KG1 (cell line): ENCODE data around the gene C3.
"Not testable (repeated sequence)": the region's sequence is repeated elsewhere in the genome, so short reads cannot be mapped to it uniquely, and the experiment has no call there.

Source experiments
- DNase-seq: peaks from one replicate; lab custom pipeline; 2025; lab: John Stamatoyannopoulos, UW

The C3 gene

GRCh38 chr19:6690160-6690885 lies 30.1 kb downstream of the C3 start:
- DNase-seq = no peak

GRCh38 chr19:6687114-6687513 lies 33.3 kb downstream of the C3 start:
- DNase-seq = no peak

DNA sequence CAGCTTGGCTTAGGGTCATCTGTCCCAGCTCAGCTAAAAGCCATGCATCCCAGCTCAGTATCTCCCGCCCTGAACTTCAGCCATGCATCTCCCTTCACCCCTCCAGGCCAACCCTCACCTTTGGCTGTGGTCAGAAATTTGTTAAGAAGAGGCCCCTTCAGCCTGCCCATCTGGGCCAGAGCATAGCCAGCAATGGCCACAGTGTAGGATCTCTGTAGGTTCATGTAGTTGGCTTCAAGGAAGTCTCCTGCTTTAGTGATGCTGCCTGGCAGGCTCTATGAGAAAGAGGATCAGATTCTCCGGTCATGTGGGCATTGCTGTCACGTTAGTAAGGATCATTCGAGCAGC lies 33.8 kb downstream of the C3 start:
- DNase-seq = no peak

DNA sequence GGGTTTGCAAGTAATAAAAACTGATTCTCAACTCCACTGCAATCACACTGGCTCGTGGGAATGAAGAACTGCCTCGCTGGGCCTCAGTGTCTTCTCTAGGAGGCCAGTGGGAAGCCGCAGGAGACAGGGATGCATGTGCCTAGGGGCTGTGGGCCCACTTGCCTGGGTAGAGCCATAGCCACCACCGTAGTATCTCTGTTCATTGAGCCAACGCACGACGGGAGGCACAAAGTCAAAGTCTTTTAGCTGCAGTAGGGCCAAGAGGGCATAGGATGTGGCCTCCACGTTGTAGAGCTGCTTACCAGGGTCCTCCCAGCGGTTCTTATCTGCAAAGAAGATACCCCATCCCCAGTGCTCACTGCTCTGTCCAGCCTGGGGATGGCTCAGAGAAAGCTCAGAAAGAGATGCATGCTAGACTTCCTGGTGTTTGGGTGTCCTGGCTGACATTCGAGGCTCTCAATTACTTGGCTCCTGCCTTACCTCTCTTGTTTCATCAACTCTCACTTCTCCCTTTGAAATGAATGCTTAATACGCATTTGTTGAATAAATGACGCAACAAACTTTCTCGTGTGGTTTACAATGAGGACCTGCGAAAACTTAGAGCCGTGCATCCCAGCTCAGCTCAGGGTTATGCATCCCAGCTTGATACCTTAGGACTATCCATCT lies 34.4 kb downstream of the C3 start:
- DNase-seq = no peak

DNA sequence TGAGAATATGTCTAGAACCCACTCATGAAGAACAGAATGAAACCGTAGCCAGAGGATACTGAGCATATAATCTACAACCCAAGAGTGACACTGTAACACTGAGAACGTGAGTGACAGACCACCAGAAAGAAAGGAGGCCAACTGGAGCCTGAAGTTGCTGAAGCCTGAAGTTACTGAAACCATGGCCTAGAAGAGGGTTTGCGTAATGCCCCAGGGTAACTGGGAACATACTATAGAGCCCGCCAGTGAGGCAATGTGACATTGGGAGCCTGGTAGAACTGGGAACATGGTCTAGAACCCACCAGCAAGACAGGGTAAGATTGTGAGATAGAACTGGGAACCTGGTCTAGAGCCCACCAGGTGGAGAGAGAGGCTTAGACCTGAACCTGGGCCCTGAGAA lies 35.0 kb downstream of the C3 start:
- no peak for DNase-seq

DNA sequence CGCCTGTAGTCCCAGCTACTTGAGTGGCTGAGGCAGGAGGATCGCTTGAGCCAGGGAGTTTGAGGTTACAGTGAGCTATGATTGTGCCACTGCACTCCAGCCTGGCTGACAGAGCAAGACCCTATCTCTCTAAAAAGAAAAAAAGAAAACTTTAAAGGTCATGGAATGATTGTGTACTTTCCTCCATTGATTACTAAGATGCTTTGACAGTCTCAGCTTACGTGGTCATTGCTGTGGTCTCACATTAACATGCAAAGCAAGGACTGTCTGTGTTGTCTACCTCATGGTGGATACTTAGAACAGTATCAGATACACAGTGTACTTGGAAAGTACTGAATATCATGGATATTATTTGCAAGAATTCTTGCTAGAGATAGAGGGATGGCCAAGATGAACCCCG lies 36.5 kb downstream of the C3 start:
- no peak for DNase-seq

DNA sequence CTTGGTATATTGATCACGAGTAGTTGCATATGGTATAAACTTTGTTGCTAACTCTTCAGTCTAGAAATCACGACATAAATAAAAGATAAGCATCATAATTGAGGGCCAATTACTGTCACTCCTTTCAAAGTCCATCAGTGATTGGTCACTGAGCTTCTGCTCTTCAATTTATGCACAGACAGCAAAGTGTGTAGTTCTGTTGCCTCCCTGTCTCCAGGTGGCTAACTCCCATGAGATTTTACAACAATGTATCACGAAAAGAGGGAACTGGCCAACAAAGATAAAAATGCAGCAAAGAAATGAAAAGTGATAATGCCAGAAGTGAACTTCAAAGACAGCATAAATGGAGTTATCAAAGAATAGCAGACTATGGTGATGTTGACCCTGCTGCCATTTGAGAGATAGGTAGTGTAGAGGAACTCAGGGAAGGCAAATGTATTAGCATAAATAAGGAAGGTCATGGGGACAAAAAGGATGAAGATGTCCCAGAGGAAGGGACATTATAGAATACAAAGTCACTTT lies 37.8 kb downstream of the C3 start:
- no peak for DNase-seq

DNA sequence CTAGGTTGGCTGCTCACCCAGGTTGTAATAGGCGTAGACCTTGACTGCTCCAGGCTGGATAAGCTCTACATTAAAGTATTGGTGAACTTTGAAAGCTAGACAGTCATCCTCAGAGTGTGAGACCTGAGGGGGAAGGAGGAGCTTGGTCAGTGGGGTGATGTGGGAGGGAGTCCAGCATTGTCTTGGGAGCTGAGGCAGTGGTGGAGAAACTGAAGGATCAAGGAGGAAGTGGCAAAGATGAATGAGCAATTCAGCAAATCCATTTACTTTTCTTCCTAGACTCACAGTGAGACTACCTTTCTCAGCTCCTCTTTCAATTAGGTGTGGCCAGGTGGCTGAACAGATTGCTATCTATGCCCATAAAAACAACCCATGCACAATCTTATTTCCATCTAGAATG lies 40.3 kb downstream of the C3 start:
- no peak for DNase-seq

DNA sequence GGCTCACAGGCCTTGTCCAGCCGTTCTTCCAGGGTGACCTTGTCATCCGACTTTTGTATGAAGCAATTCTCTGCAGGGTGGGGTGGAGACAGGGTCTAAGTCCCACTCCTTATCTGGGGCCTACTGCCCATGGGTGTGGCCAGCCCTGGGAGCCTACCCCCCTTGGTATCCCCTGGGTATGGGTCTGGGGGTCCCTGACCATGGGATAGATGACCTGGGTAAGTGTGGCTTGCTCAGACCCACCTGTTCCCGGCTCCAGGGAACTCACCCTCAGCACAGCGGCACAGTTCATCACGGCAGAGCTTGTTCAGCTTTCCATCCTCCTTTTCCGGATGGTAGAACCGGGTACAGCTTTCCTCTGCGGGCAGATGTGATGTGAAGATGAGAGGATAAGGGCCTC lies 41.3 kb downstream of the C3 start:
- no peak for DNase-seq

DNA sequence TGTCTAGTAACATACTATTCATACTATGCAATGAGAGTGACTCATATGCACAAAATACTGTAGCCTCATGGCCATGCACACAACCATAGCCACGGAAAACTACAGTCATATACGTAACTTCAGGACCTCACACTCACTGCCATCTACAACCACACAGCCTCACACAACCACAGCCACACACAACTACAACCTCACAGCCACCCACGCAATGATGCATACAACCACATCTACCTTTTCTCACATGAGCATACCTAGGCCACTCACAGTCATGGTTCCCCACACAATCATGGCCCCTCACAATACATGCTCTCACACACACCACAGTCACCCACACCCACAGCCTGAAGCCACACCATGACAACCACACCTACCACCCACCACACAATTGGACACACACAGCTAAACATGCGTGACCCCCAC lies 41.8 kb downstream of the C3 start:
- DNase-seq = no peak

GRCh38 chr19:6677883-6678689 lies 42.4 kb downstream of the C3 start:
- DNase-seq = no peak

DNA sequence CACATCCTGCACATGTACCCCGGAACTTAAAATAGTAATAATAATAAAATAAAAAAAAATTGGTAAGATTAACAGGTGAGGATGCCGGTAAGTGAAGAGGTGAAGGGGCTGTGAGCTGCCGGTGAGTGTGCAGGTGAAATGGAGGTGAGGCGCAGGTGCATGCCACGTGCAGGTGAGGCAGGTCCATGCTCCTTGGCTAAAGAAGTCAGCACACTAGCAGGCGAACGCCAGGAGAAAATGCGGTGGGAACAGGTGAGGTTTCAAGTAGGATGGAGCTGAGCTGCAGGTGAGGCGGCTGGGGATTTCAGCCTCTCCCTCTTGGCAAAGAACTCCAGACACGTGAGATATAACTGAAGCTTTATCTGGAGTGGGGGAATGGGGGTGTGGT lies 43.0 kb downstream of the C3 start:
- DNase-seq = no peak

DNA sequence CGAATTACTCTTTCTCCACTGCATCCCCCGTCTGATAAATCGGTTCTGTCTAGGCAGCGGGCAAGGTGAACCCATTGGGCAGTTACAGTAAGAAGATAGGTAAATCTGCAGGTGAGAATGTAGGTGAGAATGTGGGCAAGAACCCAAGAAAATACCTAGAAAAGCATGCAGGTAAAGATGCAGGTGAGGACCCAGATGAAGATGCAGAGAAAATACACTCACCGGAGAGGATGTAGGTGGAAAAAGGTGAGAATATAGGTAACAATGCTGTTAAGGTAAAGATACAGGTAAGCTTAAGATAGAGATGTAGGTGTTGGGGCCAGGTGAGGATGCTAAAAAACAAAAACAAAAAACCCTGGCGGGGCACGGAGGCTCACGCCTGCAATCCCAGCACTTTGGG lies 44.2 kb downstream of the C3 start:
- no peak for DNase-seq

DNA sequence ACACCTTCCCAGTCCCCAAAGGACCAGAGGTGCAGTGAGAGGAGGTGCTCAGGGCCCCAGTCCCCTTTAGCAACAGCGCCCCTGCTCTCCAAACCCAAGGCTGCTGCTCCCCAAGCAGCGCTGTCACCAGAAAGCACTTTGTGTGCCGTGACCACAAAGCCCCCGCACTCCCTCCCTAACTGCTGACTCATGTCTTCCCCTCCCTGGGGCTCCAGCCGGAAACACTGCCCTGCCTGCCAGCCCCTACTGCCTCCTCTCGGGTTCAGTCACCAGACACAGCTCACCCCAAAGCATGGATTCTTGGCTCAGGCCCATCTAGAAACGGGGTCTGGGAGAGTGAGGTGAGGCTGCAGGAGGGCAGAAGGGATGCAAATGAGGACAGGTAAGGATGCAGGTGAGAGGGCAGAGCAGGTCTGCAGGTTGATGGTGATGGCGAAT lies 45.6 kb downstream of the C3 start:
- DNase-seq = peak; percentile 80

DNA sequence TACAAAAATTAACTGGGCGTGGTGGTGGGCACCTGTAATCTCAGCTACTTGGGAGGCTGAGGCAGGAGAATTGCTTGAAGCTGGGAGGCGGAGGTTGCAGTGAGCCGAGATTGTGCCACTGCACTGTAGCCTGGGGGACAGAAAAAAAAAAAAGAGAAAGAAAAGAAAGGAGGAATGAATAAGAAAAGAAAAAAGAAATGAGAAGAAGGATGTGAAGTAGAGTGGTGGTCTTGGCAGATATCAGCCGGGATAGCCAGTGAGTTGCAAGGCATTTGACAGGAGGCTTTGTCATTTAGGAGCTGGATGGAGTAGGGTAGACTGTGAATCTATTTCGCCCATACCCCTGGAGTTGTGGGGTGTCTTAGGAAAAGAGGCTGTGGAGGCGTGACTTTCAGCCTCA lies 46.0 kb downstream of the C3 start:
- not testable (repeated sequence) for DNase-seq

DNA sequence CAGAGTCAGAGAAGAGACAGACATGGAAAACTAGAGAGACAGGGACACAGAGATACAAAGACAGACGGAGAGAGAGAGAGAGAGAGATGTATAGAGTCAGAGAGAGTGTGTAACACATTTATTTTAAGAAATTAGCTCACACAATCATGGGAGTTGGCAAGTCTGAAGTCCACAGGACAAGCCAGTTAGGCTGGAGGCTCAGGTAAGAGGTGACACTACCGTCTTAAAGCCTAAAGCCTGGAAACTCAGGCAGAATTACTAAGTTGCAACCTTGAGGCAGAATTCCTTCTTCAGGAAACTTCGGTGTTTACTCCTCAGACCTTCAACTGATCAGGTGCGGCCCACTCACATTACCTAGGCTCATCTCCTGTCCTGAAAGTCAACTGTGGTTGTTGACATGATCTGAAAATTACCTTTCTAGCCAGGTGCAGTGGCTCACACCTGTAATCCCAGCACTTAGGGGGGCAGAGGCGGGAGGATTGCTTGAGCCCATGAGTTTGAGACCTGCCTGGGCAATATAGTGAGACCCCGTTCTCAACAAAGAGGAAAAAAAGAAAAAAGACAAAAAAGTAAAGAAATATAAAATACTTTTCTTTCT lies 47.7 kb downstream of the C3 start:
- DNase-seq = no peak

- no peak for DNase-seq
Observed at GRCh38 chr19:6671960-6672359, 48.5 kb downstream of the C3 start.

DNA sequence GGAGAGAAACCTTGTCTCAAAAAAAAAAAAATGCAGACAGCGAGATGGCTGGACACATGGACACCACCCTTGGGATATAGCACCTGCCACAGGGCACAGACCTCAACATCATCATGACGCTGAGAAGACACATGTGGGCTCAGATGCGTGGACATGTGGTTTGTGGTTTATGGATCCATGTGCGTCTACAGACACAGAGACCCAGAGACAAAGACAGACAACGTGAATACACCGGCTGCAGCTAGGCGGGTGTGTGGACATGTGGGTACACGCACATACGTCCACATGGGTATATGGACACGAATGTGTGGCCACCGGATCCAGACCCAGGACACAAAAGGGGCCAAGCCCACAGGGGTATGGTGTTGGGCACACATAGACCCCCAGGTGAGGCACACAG lies 51.8 kb downstream of the C3 start:
- DNase-seq = no peak

GRCh38 chr19:6667114-6667627 lies 53.3 kb downstream of the C3 start:
- no peak for DNase-seq

DNA sequence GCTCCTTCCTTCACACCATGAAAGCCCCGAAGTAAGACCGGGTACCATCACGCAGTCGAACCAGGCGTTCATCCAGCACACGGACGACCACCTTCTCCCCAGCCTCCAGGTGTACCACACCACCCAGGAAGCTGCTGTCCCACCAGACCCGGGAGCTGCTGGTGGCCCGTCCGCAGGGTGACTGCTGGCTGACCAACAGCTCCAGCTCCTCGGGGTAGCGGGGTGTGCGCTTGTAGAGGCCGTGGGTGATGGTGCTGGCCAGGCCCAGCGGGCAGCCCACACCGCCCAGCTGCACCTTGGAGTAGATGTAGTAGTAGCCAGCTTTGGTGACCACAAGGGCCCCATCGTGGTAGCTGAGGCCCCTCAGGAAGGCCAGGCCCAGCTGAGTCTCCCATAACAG lies 55.5 kb downstream of the C3 start:
- DNase-seq = no peak

GRCh38 chr19:6663236-6664201 lies 56.9 kb downstream of the C3 start:
- no peak for DNase-seq
